MM.1S (cell line): ENCODE measurements around the gene HSD11B2.

Source experiments
- DNase-seq: peaks from one replicate; pipeline ENCODE4 v3.0.0-alpha.2; 2015
- H2AFZ ChIP-seq: fragments of 300-600 bp; sonication (generic); 2 replicates; pipeline ENCODE4 v1.6.0; 2016; ENCODE audit warnings: antibody characterized with exemption, low read length
- H3F3A ChIP-seq: fragments of 300-600 bp; sonication (generic); 2 replicates; pipeline ENCODE4 v1.6.1; 2016; ENCODE audit warnings: mild to moderate bottlenecking, antibody characterized with exemption, low read length, moderate library complexity, mixed read lengths; ENCODE audit not compliant: insufficient read depth
- H3K27ac ChIP-seq: fragments of 300-600 bp; sonication (generic); 2 replicates; pipeline ENCODE4 v1.5.1; 2016; ENCODE audit warnings: mild to moderate bottlenecking, low read length
- H3K27me3 ChIP-seq: fragments of 300-600 bp; sonication (generic); replicated peaks from 2 replicates; pipeline ENCODE4 v1.6.0; 2016; ENCODE audit warnings: low read length; ENCODE audit not compliant: insufficient read depth
- H3K36me3 ChIP-seq: fragments of 300-600 bp; sonication (generic); replicated peaks from 2 replicates; pipeline ENCODE4 v1.6.1; 2016; ENCODE audit warnings: mild to moderate bottlenecking, low read length, mixed read lengths; ENCODE audit not compliant: insufficient read depth
- H3K4me1 ChIP-seq: fragments of 300-600 bp; sonication (generic); 2 replicates; pipeline ENCODE4 v1.6.1; 2016; ENCODE audit warnings: low read length, mixed read lengths
- H3K4me2 ChIP-seq: fragments of 300-600 bp; sonication (generic); 2 replicates; pipeline ENCODE4 v1.6.0; 2016; ENCODE audit warnings: low read depth, low read length
- H3K4me3 ChIP-seq: fragments of 300-600 bp; sonication (generic); 2 replicates; pipeline ENCODE4 v1.5.1; 2016; ENCODE audit warnings: low read length, mixed read lengths
- H3K79me2 ChIP-seq: fragments of 300-600 bp; sonication (generic); 2 replicates; pipeline ENCODE4 v1.6.1; 2016; ENCODE audit warnings: mixed run types, low read length, mixed read lengths
- H3K9ac ChIP-seq: fragments of 300-600 bp; sonication (generic); 2 replicates; pipeline ENCODE4 v1.6.1; 2016; ENCODE audit warnings: low read length, mixed read lengths
- H3K9me2 ChIP-seq: fragments of 300-600 bp; sonication (generic); replicated peaks from 2 replicates; pipeline ENCODE4 v1.6.1; 2016; ENCODE audit warnings: mild to moderate bottlenecking, low read length, mixed read lengths; ENCODE audit not compliant: insufficient read depth
- H3K9me3 ChIP-seq: fragments of 300-600 bp; sonication (generic); replicated peaks from 2 replicates; pipeline ENCODE4 v1.6.1; 2016; ENCODE audit warnings: mild to moderate bottlenecking, low read length, mixed read lengths; ENCODE audit not compliant: insufficient read depth
- H4K20me1 ChIP-seq: fragments of 300-600 bp; sonication (generic); 2 replicates; pipeline ENCODE4 v1.6.1; 2016; ENCODE audit warnings: mild to moderate bottlenecking, low read length, moderate library complexity, mixed read lengths; ENCODE audit not compliant: insufficient read depth
- EZH2 ChIP-seq: fragments of 300-600 bp; sonication (generic); optimal IDR thresholded peaks from 2 replicates; pipeline ENCODE3; 2017; ENCODE audit warnings: low read depth, mild to moderate bottlenecking, antibody characterized with exemption, low read length, mixed read lengths
- EZH2phosphoT487 ChIP-seq: fragments of 300-600 bp; sonication (generic); IDR thresholded peaks from 2 replicates; pipeline ENCODE4 v1.6.1; 2018; ENCODE audit warnings: antibody characterized with exemption, low read length
- TF ChIP-seq, protein P1 (sequence below): fragments of 300-600 bp; sonication (generic); IDR thresholded peaks from 2 replicates; pipeline ENCODE4 v1.5.1; 2016; ENCODE audit warnings: antibody characterized with exemption, low read length, mixed read lengths

The HSD11B2 gene

DNA sequence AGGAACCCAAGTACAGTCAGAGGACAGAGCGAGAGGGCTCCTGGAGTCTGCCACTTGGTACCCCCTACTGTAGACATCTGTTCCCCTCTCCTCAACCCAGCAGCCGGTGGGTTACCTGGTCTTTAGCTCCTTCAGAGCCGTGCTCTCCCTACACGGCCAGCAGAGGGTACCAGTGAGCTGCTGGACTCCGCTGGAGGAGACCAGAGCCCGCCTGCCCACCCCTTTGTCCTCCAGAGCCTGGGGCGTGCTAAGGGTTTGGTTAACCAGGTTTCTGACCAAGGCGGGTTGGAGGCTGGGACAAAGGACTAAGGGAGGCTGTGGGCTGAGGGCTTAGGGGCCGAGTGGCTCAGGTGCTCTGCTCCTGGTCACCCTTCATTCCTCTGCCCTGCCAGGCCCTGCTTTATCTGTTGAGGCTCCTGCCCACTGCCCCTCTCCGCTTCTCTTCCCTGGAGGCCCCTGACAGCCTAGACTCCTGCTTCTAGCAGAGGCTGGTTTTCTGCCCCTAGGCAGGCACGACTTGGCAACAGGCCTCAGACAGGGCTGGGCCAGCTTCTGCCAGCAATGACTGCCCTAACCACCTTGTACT, 2.7 kb upstream of the HSD11B2 start:
- peaks cover 61% of the 10 kb centered on the region for H3K27me3 ChIP-seq
- no peaks in the 10 kb centered on the region for H3F3A ChIP-seq
- H3K79me2 ChIP-seq, result no peaks in the 10 kb centered on the region
- H3K9me2 ChIP-seq, result no peaks in the 10 kb centered on the region
- no peaks in the 10 kb centered on the region for H3K36me3 ChIP-seq
- no peak overlapping the region for H3K4me3 ChIP-seq
- peak; percentile 43 for DNase-seq
- no peaks in the 10 kb centered on the region for H3K4me1 ChIP-seq
- no peak for TF ChIP-seq EZH2
- TF ChIP-seq, protein P1, sequence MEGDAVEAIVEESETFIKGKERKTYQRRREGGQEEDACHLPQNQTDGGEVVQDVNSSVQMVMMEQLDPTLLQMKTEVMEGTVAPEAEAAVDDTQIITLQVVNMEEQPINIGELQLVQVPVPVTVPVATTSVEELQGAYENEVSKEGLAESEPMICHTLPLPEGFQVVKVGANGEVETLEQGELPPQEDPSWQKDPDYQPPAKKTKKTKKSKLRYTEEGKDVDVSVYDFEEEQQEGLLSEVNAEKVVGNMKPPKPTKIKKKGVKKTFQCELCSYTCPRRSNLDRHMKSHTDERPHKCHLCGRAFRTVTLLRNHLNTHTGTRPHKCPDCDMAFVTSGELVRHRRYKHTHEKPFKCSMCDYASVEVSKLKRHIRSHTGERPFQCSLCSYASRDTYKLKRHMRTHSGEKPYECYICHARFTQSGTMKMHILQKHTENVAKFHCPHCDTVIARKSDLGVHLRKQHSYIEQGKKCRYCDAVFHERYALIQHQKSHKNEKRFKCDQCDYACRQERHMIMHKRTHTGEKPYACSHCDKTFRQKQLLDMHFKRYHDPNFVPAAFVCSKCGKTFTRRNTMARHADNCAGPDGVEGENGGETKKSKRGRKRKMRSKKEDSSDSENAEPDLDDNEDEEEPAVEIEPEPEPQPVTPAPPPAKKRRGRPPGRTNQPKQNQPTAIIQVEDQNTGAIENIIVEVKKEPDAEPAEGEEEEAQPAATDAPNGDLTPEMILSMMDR, result peak; percentile 75
- no peaks in the 10 kb centered on the region for H3K9me3 ChIP-seq
- no peak overlapping the region for H2AFZ ChIP-seq
- no peak overlapping the region for H3K4me2 ChIP-seq
- H4K20me1 ChIP-seq, result no peaks in the 10 kb centered on the region
- H3K27ac ChIP-seq, result no peak overlapping the region
- no peak overlapping the region for H3K9ac ChIP-seq

DNA sequence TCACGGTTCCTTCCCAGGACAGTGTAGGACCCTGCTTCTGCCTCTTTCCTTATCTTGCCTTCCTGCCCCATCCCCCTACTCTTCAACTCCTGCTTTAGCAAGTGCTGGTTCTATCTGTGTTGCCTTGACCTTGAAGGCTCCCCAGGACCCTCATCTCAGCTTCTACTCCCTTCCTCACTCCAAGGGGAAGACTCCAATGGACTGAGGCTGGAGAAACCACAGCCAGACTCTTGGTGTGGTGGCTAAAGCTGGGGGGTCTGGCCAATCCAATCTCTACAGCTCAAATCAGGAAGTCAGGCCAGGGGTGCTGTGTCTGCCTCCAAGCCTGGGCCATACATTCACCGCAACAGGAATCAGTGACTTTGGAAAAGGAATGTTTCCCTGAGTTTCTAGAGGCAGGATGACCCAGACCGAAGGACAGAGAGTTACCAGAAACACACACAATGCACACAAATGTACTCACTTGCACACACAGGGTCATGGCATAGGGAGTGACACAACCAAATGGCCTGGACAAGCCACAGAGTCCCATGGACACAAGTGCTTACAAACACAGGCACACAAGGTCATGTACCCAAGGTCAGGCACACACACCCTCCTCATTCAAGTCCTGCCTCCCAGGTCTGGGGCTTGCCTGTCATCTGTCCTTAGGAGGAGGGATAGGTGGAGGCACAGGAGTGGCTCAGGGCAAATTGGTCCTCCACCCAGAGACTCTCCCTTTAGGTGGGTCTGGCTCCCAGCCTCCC, 1.7 kb upstream of the HSD11B2 start:
- Histone ChIP-seq H3K27ac (no peak overlapping the region), H3K27me3 (peaks cover 51% of the 10 kb centered on the region), H3K79me2 (no peaks in the 10 kb centered on the region), H2AFZ (no peak overlapping the region), H3K36me3 (no peaks in the 10 kb centered on the region), H3F3A (no peaks in the 10 kb centered on the region), H3K4me1 (no peaks in the 10 kb centered on the region), H3K9ac (no peak overlapping the region), H4K20me1 (no peaks in the 10 kb centered on the region), H3K9me2 (no peaks in the 10 kb centered on the region), H3K9me3 (no peaks in the 10 kb centered on the region), H3K4me3 (no peak overlapping the region), H3K4me2 (no peak overlapping the region)
- no peak for DNase-seq
- no peak for TF ChIP-seq EZH2
- TF ChIP-seq, protein P1, result no peak

DNA sequence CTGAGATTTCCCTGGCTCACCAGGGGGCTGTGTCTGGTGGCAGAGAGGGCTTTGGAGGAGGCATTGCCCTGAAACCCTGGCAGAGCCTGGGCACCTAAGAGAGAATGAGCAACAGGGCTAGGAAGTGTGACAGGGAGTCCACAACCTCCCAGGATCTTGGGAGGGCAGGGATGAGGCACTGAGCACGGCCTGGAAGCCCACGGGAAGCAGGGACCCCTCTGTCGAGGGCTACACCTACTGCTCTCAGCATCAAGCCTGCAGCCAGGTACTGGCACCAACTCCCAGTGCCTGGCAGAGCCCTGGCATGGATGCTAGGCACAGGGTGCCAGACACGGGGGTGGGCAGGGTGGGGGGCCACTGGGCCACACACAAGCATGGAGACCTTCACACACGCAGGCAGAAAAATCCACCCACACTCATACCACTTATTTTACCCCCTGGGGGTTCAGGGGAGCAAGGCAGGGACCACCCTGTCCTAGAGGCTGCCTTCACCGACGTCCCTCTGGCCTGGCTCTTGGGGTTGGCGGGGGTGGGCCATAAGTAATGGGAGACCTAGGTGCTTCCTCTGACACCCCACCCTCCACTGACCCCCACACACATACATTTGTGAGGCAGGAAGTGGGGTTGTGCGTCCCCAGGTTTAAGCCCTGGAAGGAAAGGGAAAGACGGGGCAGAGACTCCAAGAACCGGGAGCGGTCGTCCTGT, 970 bp upstream of the HSD11B2 start:
- Histone ChIP-seq H3K4me3 (peak overlapping the region; percentile 61), H3K9ac (no peak overlapping the region), H3K79me2 (no peaks in the 10 kb centered on the region), H3K27ac (no peak overlapping the region), H4K20me1 (no peaks in the 10 kb centered on the region), H3K4me1 (no peaks in the 10 kb centered on the region), H3F3A (no peaks in the 10 kb centered on the region), H3K9me2 (no peaks in the 10 kb centered on the region), H3K27me3 (peaks cover 44% of the 10 kb centered on the region), H3K36me3 (no peaks in the 10 kb centered on the region), H3K9me3 (no peaks in the 10 kb centered on the region), H2AFZ (peak overlapping the region; percentile 94), H3K4me2 (peak overlapping the region; percentile 95)
- DNase-seq, result no peak
- TF ChIP-seq, protein P1, result no peak
- TF ChIP-seq EZH2phosphoT487, result no peak
